Inflammatory macrophage (primary cell): ENCODE results near the gene C2orf49.
A peak's percentile ranks its signal among the peaks of the same experiment; 100 is the strongest.

Source experiments
- DNase-seq, 2 donors: peaks; one replicate each; pipeline ENCODE4 v3.0.0-alpha.2; 2020 to 2022
- total RNA-seq, 18 experiments: gene quantifications; one replicate each; lab custom pipeline; 2026; ENCODE audit warnings: mixed read lengths in 6 of 18, inconsistent platforms in 2 of 18; lab: John Stamatoyannopoulos, UW

C2orf49 gene
- total RNA-seq, result 8.3 to 25.1 (median 14.6) reads per million in 18 experiments

- peak; percentile 82 to 92 for DNase-seq
Observed at GRCh38 chr2:105337122-105338019, at the start of gene C2orf49. Gene C2orf49 (plus strand): TSS chr2:105337540. CDS start chr2:105337588, 48 bp downstream.

DNA sequence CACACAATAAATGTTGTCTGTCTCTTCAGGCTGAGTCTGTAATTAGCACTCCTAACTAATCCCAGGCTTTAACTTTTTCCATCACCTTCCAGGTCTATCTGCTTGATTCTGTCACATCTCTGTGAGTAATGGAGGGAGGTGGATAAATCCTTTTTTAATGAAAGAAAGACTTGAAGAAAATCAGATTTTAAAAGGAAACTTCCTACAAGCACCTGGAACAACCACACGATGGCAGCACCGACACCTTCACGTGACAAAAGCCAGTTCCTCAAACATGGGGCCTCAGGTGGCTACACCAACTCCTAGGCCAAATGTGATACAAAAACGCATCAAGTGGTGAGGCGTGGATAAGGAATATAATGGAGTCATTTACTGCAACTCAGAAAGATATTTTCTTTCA, 49.6 kb upstream of the C2orf49 start:
- DNase-seq, result peak; percentile 43 to 60

DNA sequence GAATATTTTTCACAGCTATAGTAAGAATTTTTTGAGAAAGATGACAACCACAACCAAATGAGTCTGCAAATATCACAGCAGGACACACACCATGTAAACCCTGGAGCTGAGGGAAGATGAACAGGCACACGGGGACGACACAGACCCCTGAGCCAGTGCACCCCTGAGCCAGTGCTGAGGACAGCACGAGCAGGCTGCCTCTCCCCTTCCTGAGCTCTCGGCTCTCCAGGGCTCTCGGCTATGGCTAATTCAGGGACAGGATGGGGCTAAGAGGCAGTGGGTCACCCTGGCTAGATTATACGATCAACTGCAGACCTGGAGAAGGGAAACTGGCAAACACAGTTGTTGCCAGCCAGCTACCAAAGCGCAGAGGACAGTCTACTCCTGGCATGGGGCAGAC, 49.2 kb upstream of the C2orf49 start:
- no peak for DNase-seq

GRCh38 chr2:105290981-105291660, 46.2 kb upstream of the C2orf49 start:
- no peak for DNase-seq

GRCh38 chr2:105291981-105292380, 45.4 kb upstream of the C2orf49 start:
- no peak for DNase-seq

- DNase-seq, result no peak
Observed at GRCh38 chr2:105294046-105294445, 43.3 kb upstream of the C2orf49 start.

GRCh38 chr2:105294844-105295481, 42.4 kb upstream of the C2orf49 start:
- peak; percentile 22 to 32 for DNase-seq

- DNase-seq, result no peak
Observed at GRCh38 chr2:105296017-105296611, 41.2 kb upstream of the C2orf49 start.

GRCh38 chr2:105297216-105297615, 40.1 kb upstream of the C2orf49 start:
- DNase-seq, result no peak

- no peak for DNase-seq
Observed at GRCh38 chr2:105298017-105298416, 39.3 kb upstream of the C2orf49 start.

- no peak for DNase-seq
Observed at GRCh38 chr2:105299290-105299689, 38.0 kb upstream of the C2orf49 start.

DNA sequence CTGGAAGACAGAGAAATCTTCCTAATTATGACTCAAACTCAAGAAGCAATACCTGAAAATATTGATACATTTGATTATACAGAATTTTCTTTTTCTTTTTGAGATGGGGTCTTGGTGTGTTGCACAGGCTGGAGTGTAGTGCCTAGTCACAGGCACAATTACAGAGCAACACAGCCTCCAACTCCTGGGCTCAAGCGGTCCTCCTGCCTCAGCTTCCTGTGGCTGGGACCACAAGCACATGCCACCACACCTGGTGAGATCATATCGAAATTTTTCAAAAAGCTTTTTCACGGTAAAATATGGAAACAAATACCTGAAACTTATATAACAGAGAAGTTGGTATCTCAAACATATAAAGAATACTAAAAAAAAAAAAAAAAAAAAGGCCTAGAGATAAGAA, 35.7 kb upstream of the C2orf49 start:
- no peak for DNase-seq

DNA sequence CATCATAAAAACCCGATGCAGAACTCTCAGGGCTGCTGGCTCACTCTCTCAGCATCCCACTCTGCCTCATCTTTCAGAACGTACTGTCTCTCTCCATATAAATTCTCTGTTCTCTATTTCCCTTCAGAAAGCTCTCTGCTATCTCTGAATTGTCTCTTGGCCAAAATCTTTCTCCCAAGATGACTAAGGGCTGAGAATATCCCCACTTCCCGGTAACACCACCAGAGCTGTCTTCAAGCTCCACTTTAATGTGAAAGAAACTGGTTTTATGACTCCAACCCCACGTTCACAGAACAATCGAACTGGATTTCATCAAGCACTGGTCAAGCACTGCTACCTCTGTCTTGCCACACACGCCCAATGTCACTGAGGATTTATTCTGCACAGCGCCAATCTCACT, 30.2 kb upstream of the C2orf49 start:
- no peak for DNase-seq

DNA sequence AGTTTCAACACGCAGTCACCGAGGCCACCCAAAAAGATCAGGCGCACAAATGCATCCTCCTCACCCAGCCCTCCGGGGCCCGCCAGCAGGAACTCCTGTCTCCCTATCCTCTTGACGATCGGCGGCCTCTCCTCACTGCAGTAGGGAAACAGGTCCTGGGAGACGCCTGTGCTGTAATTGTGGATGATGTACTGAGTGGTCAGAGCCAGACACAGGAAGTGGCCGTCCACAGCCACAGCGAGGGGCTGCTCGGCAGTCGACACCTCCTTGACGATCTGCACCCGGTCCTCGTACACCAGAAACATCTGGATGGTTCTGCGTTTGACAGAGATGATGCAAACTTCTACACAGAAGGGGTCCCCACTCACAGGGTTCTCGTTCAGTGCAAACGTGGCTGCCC, 29.8 kb upstream of the C2orf49 start:
- DNase-seq, result no peak

GRCh38 chr2:105307962-105308361, 29.4 kb upstream of the C2orf49 start:
- DNase-seq, result no peak

- DNase-seq, result no peak
Observed at GRCh38 chr2:105308382-105309146, 28.8 kb upstream of the C2orf49 start.

DNA sequence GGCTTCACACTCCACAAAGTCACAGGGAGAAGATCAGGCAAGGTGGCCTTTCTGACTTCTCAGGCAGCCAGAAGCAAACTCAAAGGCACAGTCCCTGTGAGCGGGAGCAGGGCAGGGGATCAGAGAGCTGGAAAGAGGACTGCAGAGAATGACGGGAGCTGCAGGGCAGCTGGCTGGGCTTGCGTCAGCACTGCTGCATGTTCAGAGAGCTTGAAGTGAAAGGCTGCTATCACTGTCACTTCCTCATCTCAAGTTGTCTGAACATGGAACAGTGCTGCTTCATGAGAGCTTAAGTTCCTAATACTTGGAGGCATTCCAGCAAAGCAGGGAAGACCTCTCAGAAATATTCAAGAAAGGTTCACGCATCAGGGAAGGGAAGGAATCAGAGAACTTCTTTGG, 28.2 kb upstream of the C2orf49 start:
- peak; percentile 67 to 74 for DNase-seq

- DNase-seq, result peak in 1 of 2 donors; percentile 57
Observed at GRCh38 chr2:105313877-105314276, 23.5 kb upstream of the C2orf49 start.

- no peak for DNase-seq
Observed at GRCh38 chr2:105315314-105315713, 22.0 kb upstream of the C2orf49 start.

GRCh38 chr2:105317937-105318336, 19.4 kb upstream of the C2orf49 start:
- no peak for DNase-seq

GRCh38 chr2:105320651-105321215, 16.6 kb upstream of the C2orf49 start:
- DNase-seq, result no peak
